NCI-H1930 (cell line): ENCODE results near the gene PPP6R3.
A peak's percentile ranks its signal among the peaks of the same experiment; 100 is the strongest.
"Not testable (repeated sequence)": the region's sequence is repeated elsewhere in the genome, so short reads cannot be mapped to it uniquely, and the experiment has no call there.

Experiments
- DNase-seq, 2 experiments: peaks; one replicate each; lab custom pipeline; 2025; lab: John Stamatoyannopoulos, UW

PPP6R3 gene

GRCh38 chr11:68609761-68610160 lies 149.2 kb downstream of the PPP6R3 start:
- DNase-seq = no peak

DNA sequence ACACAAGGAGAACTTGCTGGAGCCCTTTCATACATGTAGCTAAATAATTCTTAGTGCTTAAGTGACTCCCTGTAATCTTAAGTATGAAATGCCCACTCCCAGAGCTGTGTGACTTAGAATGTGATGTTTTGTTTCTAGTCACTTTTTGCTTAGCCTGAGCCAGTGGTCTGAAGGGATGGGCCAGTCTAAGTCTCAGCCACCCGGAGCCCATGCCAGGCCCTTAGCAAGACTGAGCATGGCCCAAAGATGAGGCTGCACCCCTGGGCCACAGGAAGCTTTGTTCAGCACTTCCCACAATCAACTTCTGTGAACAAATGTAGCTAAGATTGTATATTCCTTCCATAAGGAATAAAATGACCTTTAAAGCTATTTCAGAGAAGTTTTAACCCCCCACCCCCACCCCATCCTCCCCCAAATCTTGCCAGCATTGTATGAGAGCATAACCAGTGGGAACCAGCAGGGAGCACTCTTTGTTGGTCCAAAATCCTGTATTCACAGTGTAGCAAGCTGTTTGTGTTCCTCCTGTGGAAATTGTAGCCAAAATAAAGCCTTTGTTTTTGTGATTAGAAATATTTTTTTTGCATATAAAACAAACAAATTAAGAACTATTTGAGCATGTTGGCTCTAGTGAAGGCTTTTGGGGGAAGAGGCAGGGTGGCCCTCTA lies 150.0 kb downstream of the PPP6R3 start:
- DNase-seq = no peak

DNA sequence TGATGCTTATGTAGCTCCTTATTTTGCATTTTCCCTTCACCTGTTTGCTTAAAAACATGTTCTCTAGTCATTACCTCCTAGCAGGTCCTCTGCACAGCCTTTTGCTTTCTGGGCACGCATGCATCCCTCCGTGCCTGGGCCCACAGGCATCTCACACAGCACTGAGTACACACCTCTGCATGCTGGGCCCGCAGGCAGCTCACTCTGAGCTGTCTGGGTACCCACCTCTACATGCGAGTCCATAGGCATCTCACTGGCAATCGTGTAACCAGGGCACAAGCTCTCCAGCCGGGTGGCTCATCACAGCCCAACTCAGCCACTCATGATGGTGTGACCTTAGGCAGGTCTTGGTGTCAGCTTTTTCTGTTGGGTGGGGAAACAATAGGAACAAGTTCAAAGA lies 155.1 kb downstream of the PPP6R3 start:
- DNase-seq = no peak

GRCh38 chr11:68617925-68618809 lies 157.6 kb downstream of the PPP6R3 start:
- DNase-seq = no peak

DNA sequence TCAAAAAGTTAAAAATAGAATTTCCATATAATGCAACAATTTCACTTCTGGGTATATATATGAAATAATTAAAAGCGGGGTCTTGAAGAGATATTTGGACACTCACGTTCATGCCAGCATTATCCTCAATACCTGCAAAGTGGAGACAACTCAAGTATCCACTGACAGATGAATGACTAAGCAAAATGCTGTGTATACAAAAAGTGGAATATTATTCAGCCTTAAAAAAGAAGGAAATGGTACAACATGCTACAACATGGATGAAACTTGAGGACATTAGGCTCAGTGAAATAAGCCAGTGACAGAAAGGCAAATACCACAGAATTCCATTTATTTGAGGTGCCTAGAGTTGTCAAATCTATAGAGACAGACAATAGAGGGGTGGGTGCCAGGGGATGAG lies 161.3 kb downstream of the PPP6R3 start:
- no peak for DNase-seq

GRCh38 chr11:68623706-68624105 lies 163.2 kb downstream of the PPP6R3 start:
- not testable (repeated sequence) for DNase-seq

DNA sequence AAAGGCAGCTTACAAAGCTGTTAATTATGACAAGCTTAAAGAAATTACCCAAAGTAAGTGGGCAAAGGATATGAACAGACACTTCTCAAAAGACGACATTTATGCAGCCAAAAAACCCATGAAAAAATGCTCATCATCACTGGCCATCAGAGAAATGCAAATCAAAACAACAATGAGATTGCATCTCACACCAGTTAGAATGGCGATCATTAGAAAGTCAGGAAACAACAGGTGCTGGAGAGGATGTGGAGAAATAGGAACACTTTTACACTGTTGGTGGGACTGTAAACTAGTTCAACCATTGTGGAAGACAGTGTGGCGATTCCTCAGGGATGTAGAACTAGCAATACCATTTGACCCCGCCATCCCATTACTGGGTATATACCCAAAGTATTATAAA lies 164.5 kb downstream of the PPP6R3 start:
- DNase-seq = not testable (repeated sequence)

- not testable (repeated sequence) for DNase-seq
Measured at GRCh38 chr11:68626236-68626635, 165.7 kb downstream of the PPP6R3 start.

DNA sequence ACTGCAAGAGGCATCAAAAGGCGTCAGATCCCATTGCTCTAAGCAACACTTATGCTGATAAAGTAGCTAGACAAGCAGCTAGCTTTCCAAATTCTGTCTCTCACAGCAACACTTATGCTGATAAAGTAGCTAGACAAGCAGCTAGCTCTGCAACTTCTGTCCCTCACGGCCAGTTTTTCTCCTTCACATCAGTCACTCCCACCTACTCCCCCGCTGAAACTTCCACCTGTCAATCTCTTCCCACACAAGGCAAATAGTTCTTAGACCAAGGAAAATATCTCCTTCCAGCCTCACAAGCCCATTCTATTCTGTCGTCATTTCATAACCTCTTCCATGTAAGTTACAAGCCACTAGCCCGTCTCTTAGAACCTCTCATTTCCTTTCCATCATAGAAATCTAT lies 168.3 kb downstream of the PPP6R3 start:
- DNase-seq = not testable (repeated sequence)

DNA sequence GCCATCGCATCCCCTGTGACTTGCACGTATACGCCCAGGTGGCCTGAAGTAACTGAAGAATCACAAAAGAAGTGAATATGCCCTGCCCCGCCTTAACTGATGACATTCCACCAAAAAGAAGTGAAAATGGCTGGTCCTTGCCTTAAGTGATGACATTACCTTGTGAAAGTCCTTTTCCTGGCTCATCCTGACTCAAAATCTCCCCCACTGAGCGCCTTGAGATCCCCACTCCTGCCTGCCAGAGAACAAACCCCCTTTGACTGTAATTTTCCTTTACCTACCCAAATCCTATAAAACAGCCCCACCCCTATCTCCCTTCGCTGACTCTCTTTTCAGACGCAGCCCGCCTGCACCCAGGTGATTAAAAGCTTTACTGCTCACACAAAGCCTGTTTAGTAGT lies 171.8 kb downstream of the PPP6R3 start:
- not testable (repeated sequence) for DNase-seq

GRCh38 chr11:68632802-68633201 lies 172.2 kb downstream of the PPP6R3 start:
- DNase-seq = peak in 1 of 2 experiments; percentile 56

DNA sequence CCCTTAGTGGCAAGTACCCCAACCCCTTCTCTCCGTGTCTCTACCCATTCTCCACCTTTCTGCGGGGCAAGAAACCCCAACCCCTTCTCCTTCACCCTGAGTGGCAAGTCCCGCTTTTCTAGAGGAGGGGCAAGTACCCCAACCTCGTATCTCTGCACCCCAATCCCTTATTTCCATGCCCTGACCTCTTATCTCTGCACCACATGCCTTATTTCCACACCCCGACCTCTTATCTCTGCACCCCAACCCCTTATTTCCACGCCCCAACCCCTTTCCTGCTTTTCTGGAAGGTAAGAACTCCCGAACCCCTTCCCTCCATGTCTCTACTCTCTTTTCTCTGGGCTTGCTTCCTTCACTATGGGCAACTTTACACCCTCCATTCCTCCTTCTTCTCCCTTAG lies 174.1 kb downstream of the PPP6R3 start:
- not testable (repeated sequence) for DNase-seq

DNA sequence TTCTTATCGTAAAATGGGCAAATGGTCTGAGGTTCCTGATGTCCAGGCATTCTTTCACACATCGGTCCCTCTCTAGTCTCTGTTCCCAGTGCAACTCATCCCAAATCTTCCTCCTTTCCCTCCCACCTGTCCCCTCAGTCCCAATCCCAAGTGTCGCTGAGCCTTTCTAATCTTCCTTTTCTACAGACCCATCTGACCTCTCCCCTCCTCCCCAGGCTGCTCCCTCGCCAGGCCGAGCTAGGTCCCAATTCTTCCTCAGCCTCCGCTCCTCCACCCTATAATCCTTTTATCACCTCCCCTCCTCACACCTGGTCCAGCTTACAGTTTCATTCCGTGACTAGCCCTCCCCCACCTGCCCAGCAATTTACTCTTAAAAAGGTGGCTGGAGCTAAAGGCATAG lies 174.6 kb downstream of the PPP6R3 start:
- DNase-seq = not testable (repeated sequence)

DNA sequence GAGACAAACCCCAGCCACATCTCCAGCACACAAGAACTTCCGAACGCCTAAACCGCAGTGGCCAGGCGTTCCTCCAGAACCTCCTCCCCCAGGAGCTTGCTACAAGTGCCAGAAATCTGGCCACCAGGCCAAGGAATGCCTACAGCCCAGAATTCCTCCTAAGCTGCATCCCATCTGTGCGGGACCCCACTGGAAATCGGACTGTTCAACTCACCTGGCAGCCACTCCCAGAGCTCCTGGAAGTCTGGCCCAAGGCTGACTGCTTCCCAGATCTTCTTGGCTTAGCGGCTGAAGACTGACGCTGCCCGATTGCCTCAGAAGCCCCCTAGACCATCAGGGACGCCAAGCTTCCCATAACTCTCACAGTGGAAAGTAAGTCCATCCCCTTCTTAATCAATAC lies 175.3 kb downstream of the PPP6R3 start:
- DNase-seq = not testable (repeated sequence)

GRCh38 chr11:68639322-68639721 lies 178.8 kb downstream of the PPP6R3 start:
- DNase-seq = not testable (repeated sequence)

- DNase-seq = no peak
Measured at GRCh38 chr11:68641880-68642279, 181.3 kb downstream of the PPP6R3 start.

DNA sequence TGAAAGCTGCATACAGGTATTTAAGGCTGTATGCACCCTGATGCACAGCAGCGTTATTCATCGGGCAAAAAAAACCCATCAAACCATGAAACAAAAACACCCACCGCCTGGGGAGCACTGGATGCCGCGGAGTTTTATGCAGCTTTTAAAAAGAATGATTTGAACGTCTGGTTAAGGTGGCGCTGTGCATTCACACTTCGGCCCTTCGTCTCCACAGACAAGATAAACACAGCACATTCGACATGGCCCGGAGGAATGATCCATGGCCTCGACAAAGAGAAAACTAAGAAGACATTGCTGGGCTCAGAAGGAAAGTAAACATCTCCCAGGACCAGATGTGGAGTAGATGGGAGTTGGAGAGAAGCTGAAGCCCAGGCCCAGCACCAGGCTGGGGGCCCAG lies 183.0 kb downstream of the PPP6R3 start:
- no peak for DNase-seq

DNA sequence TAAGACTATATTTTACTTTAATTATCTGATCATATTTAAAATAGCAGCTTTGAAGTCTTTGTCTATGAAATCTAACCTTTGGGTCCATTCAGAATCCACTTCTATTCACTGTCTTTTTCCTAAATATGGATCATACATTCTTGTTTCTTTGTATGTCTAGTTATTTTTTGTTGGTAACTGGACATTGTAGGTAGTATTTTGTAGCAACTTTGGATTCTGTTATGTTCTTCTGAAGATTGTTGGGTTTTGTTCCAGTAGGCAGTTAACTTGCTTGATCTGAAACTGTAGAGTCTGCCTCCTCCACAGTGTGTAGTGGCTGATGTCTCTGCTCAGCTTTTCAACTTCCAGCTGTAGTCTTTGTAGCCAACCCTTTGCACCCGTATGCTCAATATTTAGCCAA lies 186.3 kb downstream of the PPP6R3 start:
- DNase-seq = no peak

DNA sequence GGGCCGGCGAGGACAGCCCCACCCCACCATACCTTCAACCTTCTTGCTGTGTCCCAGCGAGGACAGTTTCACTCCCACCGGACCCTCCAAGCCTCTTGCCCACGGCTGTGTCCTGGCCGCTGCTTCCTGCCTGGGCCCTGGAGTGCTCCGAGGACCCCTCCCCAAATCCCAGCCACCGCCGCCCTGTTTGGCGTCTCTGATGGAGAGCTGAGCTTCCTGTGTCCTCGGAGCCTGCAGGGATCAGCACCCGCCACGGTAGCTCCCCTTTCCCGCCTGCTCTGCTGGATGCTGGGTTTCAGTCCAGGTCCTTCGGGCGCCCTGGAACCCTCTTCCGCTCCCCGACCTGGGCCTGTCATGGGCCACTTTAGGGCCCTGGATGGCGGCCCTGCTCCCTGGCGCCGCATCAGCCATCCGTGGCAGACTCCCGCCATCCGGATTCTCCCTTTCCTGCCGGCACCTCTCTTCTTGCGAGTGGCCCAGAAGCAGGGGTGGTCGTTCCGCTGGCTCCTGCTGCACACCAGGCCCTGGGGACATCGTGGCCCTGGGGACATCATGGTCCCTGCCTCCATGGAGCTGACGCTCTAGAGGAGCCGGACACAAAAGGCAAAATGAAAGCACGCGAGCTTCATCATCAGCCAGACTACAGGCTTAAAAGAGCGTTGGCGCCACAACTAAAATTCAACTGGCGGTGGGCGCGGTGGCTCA lies 189.5 kb downstream of the PPP6R3 start:
- DNase-seq = no peak

- no peak for DNase-seq
Measured at GRCh38 chr11:68650801-68651200, 190.2 kb downstream of the PPP6R3 start.

DNA sequence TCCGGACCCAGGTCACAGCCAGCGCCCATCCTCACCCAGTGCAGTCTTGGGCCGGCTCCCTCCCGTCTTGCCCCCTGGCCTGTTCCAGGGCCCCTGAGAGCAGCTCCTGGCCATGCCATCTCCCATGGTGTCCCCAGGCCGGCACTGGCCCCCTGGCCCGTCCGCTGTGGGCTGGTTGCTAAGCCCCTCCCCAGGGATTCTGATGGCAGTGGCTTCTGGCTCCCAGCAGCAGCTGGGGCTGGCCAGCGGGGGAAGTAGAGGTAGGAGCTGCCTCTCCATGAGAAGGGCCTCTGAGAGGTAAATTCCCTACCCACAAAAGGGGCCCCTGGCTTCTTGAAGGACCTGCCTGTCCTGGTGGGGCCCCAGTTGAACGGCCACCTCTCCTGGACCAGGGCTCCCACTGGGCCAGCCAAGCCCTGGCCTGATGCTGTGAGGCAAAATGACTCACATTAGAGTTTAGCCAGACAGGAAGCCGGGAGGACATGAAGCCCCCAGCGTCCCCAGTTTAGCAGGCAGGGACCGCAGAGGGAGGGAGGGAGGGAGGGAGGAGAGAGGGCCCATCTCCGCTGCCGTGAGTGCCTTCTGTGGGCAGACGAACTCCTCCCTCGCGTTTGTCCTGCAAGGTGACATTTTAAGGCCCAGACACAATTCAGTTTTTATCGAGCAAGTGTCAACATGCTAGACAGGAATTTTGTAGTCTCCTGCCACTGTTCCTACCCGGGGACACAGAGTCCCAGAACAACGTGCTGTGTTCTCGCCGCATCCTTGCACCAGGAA lies 190.8 kb downstream of the PPP6R3 start:
- DNase-seq = no peak
